Suppressor macrophage treated with lipopolysaccharide for 4 hours (primary cell): ENCODE measurements around the gene EVI5.
A peak's percentile ranks its signal among the peaks of the same experiment; 100 is the strongest.
"Not testable (repeated sequence)": the region's sequence is repeated elsewhere in the genome, so short reads cannot be mapped to it uniquely, and the experiment has no call there.

ENCODE experiments used
- DNase-seq: peaks from one replicate; pipeline ENCODE4 v3.0.0-alpha.2; 2020

EVI5 gene

GRCh38 chr1:92747735-92748134, 37.2 kb downstream of the EVI5 start:
- DNase-seq, result peak; percentile 18

GRCh38 chr1:92746255-92746654, 38.7 kb downstream of the EVI5 start:
- not testable (repeated sequence) for DNase-seq

- peak; percentile 6 for DNase-seq
Measured at GRCh38 chr1:92743221-92743620, 41.7 kb downstream of the EVI5 start.

GRCh38 chr1:92739669-92740524, 45.0 kb downstream of the EVI5 start:
- no peak for DNase-seq

GRCh38 chr1:92736395-92736794, 48.5 kb downstream of the EVI5 start:
- no peak for DNase-seq

GRCh38 chr1:92730476-92730875, 54.4 kb downstream of the EVI5 start:
- DNase-seq, result no peak

- DNase-seq, result peak; percentile 62
Measured at GRCh38 chr1:92728697-92729096, 56.2 kb downstream of the EVI5 start.

GRCh38 chr1:92723713-92724112, 61.2 kb downstream of the EVI5 start:
- not testable (repeated sequence) for DNase-seq

- DNase-seq, result no peak
Measured at GRCh38 chr1:92721886-92722285, 63.0 kb downstream of the EVI5 start.

GRCh38 chr1:92721157-92721556, 63.8 kb downstream of the EVI5 start:
- not testable (repeated sequence) for DNase-seq

- not testable (repeated sequence) for DNase-seq
Measured at GRCh38 chr1:92715476-92715951, 69.4 kb downstream of the EVI5 start.

GRCh38 chr1:92713939-92714338, 71.0 kb downstream of the EVI5 start:
- no peak for DNase-seq

- no peak for DNase-seq
Measured at GRCh38 chr1:92711473-92712165, 73.3 kb downstream of the EVI5 start.

- no peak for DNase-seq
Measured at GRCh38 chr1:92709738-92710137, 75.2 kb downstream of the EVI5 start.

GRCh38 chr1:92708368-92708950, 76.4 kb downstream of the EVI5 start:
- no peak for DNase-seq

GRCh38 chr1:92707709-92708108, 77.2 kb downstream of the EVI5 start:
- no peak for DNase-seq

- DNase-seq, result no peak
Measured at GRCh38 chr1:92707292-92707691, 77.6 kb downstream of the EVI5 start.

GRCh38 chr1:92705446-92705845, 79.5 kb downstream of the EVI5 start:
- no peak for DNase-seq

GRCh38 chr1:92701147-92701546, 83.8 kb downstream of the EVI5 start:
- DNase-seq, result no peak

- no peak for DNase-seq
Measured at GRCh38 chr1:92698932-92699331, 86.0 kb downstream of the EVI5 start.

GRCh38 chr1:92695104-92695503, 89.8 kb downstream of the EVI5 start:
- DNase-seq, result no peak

- DNase-seq, result peak; percentile 3
Measured at GRCh38 chr1:92691925-92692324, 93.0 kb downstream of the EVI5 start.

GRCh38 chr1:92690212-92690906, 94.5 kb downstream of the EVI5 start:
- no peak for DNase-seq
